Left renal cortex interstitium (tissue), 4 donors: Measurements from ENCODE around the gene POLR1F. TPM values are rescaled to one million over a fixed set of nuclear protein-coding genes. Genes with fewer than 3 reads are reported as not detected.

Experiments
- DNase-seq, 4 donors: peaks; one replicate each; pipeline ENCODE4 v3.0.0-alpha.2; 2013; ENCODE audit warnings: low read depth in 4 of 4, low spot score in 2 of 4, missing footprints in 1 of 4
- polyA plus RNA-seq, 4 donors: library from polyadenylated mRNA; unstranded; fragments of 120-200 nt; gene quantifications; one replicate each; pipeline ENCODE4 v1.2.1, GENCODE V29; 2013; ENCODE audit not compliant: insufficient read length in 4 of 4

The POLR1F gene
- polyA plus RNA-seq, 4 donors, result 21.2 to 24.8 (median 23.2) TPM

DNA sequence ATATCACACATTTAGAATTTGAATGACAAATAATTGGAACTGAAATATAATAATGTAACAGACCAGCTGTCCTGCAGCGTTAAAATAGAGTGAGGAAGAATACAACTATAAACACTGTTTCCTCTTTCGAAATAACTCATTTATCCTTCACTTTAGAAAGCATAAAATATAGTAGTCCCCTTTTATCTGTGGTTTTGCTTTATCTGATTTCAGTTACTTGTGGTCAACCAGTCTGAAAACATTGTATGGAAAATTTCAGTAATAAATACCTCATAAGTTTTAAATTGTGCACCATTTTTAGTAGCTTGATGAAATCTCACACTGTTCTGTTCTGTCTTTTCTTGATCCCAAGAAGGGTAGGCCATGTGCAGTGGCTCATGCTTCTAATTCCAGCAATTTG, 31.7 kb downstream of the POLR1F start:
- DNase-seq, result no peak

DNA sequence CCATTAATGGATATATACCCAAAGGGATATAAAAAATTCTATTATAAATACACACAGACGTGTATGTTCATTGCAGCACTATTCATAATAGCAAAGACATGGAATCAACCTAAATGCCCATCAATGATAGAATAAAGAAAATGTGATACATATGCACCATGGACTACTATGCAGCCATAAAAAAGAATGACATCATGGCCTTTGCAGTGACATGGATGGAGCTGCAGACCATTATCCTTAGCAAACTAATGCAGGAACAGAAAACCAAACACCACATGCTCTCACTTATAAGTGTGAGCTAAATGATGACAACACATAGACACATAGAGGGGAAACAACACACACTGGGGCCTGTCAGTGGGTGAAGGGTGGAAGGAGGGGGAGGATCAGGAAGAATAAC, 33.0 kb downstream of the POLR1F start:
- DNase-seq, result no peak

DNA sequence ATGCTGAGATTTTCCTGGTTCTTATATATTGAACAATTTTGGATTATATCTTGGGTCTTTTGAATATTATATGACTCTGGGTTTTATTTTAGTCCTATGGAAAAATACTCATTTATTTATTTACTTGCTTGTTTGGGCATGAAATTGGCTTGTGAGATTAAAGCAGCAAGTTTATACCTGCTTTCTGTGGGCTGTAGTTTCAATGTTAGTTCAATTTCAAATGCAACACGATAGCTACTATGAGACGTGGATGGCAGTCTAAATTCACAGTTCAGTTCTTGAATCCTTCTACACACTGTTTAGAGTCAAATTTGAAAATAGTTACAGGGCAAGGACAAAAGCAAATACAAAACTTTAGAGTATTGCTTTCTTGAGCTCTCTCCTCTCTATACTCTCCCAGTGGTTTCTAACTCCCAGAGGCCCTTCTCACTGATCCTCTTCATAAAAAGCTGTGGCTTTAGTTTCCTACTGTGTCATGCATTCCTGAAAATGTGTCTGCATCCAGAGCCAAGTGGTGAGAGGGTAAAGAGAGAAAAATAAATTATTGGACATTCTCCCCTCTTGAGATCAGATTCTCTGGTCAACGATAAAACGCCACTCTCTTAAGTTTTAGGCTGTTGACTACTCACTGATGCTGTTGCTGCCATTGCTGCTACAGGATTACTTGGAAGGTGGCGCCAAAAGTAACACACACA, 34.4 kb downstream of the POLR1F start:
- no peak for DNase-seq

DNA sequence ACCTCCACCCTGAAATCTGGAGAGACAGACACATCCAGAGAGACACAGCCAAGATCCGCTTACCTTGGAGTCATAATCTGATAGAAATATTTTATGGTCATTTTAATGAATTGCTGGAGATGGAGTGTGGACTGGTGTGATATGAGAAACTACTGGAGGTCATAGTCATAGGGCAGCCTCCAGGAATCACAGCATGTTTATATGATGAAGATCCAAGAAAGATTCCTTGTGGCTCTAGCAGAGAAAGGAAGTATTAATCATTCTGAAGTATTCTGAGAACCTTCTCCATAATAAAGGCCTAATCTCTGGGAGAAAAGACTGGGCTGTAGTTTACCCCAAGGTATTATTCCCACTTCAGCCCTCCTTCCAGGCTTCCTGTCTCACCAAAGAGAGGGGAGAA, 38.0 kb downstream of the POLR1F start:
- no peak for DNase-seq

DNA sequence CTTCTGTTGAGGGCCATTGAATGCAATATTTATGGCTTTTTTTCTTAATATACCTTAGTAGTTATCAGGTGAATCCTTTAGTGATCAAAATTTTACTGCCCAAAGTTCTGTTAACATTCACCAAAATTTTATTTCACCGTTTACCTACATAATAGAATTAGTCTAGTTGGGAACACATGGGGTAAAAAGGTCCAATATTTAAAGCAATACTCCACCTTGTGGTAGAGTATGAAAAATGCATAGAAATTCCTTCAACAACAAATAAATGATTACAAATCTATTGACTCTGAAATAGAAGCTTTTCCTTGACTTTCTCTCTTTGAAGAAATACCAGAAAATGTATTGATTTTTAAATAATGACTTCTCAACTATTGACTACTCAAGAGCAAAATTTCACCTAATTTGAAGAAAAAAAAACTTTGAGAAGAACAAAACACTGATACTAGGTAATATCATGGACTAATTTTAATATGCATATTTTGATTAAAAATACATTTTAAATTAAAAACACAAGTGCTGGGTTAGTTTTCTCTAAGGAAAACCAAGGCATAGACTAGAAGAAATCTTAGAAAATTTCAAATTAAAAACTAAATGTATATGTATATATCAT, 43.3 kb downstream of the POLR1F start:
- peak in 3 of 4 donors; percentile 9 to 20 (median 19) for DNase-seq

DNA sequence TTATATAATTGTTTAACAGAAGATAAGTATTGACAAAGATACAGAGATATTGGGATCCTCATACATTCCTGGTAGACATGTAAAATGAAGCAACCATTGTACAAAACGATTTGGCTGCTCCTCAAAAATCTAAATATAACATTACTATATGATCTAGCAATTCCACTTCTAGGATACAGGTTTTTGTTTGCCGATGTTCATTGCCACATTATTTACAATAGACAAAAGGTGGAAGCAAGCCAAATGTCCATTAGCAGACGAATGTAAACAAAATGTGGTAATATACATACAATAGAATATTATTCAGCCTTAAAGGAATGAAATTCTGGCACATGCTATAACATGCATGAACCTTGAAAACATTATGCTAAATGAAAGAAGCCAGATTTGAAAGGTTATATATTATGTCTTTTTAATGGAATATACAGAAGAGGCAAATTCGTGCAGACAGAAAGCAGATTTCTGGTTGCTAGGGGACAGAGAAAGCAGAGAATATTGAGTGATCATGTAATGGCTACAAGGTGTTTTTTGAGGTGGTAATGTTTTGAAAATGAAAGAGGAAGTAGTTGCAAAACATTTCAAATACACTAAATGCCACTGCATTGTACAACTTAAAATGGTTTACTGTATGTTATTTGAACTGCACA, 44.9 kb downstream of the POLR1F start:
- no peak for DNase-seq

DNA sequence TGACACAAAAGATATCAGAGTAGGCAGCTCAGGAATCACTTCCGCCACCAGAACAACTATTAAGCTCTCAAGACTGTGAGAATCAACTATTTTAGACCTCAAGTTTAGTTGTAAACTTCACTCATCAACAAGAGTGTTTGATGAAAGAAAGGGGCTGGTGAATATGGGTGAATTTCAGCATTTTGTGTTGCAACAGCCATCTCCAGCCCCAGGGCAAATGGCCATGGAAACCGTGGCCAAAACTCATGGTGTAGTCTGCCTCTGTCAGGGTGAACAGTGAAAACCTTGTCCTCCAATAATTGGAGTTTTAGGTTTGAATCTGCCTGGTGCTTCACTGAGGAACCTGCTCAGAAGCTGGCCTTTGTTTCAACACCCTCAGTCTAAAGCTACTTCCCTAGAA, 60.0 kb downstream of the POLR1F start:
- DNase-seq, result no peak

Other genes starting within 250 kb of the POLR1F start
- gene TMEM196, start 64.6 kb upstream of the POLR1F start, polyA plus RNA-seq, result under 1 TPM in 1 of 4 donors, not detected in 3; 0.08 TPM